ENCODE measurements around the gene MET. TPM values are rescaled to one million over a fixed set of nuclear protein-coding genes. Genes with fewer than 3 reads are reported as not detected.

MET gene
- total and polyA plus RNA-seq, 10 of the 15 experiments (the other 5 are each of a cell fraction or from before 2014, with no cell fraction given) = 0.01 to 0.21 TPM; not detected in 8

GRCh38 chr7:116788572-116789197, 116.7 kb downstream of the MET start (continued):
- TF ChIP-seq, protein P1, sequence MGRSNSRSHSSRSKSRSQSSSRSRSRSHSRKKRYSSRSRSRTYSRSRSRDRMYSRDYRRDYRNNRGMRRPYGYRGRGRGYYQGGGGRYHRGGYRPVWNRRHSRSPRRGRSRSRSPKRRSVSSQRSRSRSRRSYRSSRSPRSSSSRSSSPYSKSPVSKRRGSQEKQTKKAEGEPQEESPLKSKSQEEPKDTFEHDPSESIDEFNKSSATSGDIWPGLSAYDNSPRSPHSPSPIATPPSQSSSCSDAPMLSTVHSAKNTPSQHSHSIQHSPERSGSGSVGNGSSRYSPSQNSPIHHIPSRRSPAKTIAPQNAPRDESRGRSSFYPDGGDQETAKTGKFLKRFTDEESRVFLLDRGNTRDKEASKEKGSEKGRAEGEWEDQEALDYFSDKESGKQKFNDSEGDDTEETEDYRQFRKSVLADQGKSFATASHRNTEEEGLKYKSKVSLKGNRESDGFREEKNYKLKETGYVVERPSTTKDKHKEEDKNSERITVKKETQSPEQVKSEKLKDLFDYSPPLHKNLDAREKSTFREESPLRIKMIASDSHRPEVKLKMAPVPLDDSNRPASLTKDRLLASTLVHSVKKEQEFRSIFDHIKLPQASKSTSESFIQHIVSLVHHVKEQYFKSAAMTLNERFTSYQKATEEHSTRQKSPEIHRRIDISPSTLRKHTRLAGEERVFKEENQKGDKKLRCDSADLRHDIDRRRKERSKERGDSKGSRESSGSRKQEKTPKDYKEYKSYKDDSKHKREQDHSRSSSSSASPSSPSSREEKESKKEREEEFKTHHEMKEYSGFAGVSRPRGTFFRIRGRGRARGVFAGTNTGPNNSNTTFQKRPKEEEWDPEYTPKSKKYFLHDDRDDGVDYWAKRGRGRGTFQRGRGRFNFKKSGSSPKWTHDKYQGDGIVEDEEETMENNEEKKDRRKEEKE (IDR thresholded peaks at IDR 0.05) = no peak
- TF ChIP-seq CTCF (IDR thresholded peaks at IDR 0.05 in 2 of 3, conservative IDR thresholded peaks at IDR 0.05 in 1 of 3; ENCODE audit: control insufficient read depth in 2 of 3, extremely low read depth in 1 of 3, insufficient read depth in 1 of 3, low read depth in 3 of 3, low read length in 3 of 3) = no peak
- TF ChIP-seq NFYB (IDR thresholded peaks at IDR 0.05; ENCODE audit: insufficient read depth, low read depth, low read length) = no peak
- no peak for TF ChIP-seq RBBP5 (conservative IDR thresholded peaks at IDR 0.05)
- TF ChIP-seq FOS (IDR thresholded peaks at IDR 0.05; ENCODE audit: borderline replicate concordance, extremely low read depth, insufficient read length) = no peak
- no peak for TF ChIP-seq NFYA (IDR thresholded peaks at IDR 0.05; ENCODE audit: borderline replicate concordance, low read depth, low read length)
- TF ChIP-seq MXI1 (IDR thresholded peaks at IDR 0.05; ENCODE audit: low read depth, low read length) = no peak
- TF ChIP-seq ZNF24 (IDR thresholded peaks at IDR 0.05) = no peak
- TF ChIP-seq TCF3 (IDR thresholded peaks at IDR 0.05; ENCODE audit: borderline replicate concordance, insufficient read depth, low read depth, low read length) = no peak
- no peak for TF ChIP-seq HDAC2 (IDR thresholded peaks at IDR 0.05)
- TF ChIP-seq BMI1 (IDR thresholded peaks at IDR 0.05; ENCODE audit: borderline replicate concordance) = no peak
- no peak for TF ChIP-seq CREB1 (IDR thresholded peaks at IDR 0.05; ENCODE audit: low read depth)
- no peak for TF ChIP-seq SIX5 (IDR thresholded peaks at IDR 0.05; ENCODE audit: low read depth, low read length, severe bottlenecking)
- TF ChIP-seq, protein P2, sequence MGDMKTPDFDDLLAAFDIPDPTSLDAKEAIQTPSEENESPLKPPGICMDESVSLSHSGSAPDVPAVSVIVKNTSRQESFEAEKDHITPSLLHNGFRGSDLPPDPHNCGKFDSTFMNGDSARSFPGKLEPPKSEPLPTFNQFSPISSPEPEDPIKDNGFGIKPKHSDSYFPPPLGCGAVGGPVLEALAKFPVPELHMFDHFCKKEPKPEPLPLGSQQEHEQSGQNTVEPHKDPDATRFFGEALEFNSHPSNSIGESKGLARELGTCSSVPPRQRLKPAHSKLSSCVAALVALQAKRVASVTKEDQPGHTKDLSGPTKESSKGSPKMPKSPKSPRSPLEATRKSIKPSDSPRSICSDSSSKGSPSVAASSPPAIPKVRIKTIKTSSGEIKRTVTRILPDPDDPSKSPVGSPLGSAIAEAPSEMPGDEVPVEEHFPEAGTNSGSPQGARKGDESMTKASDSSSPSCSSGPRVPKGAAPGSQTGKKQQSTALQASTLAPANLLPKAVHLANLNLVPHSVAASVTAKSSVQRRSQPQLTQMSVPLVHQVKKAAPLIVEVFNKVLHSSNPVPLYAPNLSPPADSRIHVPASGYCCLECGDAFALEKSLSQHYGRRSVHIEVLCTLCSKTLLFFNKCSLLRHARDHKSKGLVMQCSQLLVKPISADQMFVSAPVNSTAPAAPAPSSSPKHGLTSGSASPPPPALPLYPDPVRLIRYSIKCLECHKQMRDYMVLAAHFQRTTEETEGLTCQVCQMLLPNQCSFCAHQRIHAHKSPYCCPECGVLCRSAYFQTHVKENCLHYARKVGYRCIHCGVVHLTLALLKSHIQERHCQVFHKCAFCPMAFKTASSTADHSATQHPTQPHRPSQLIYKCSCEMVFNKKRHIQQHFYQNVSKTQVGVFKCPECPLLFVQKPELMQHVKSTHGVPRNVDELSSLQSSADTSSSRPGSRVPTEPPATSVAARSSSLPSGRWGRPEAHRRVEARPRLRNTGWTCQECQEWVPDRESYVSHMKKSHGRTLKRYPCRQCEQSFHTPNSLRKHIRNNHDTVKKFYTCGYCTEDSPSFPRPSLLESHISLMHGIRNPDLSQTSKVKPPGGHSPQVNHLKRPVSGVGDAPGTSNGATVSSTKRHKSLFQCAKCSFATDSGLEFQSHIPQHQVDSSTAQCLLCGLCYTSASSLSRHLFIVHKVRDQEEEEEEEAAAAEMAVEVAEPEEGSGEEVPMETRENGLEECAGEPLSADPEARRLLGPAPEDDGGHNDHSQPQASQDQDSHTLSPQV (IDR thresholded peaks at IDR 0.05) = no peak
- no peak for TF ChIP-seq SRF (IDR thresholded peaks at IDR 0.05; ENCODE audit: low read depth in 2 of 2, low read length in 2 of 2)
